ENCODE measurements around the gene STK32A. TPM values are rescaled to one million over a fixed set of nuclear protein-coding genes. Genes with fewer than 3 reads are reported as not detected.

The STK32A gene
- total RNA-seq, 6 donors from 2014 or later, result 2.7 to 13.3 (median 7.1) TPM

- Histone ChIP-seq H3K9me3 (no peaks in the 10 kb centered on the region), H3K4me1 (peaks cover 7 to 11% (median 10%) of the 10 kb centered on the region in 4 donors), H3K27me3 (no peaks in the 10 kb centered on the region), H3K36me3 (peaks cover 0 to 10% (median under 1%) of the 10 kb centered on the region in 4 donors), H3K4me3 (no peak overlapping the region), H3K27ac (no peak overlapping the region)
- DNase-seq (no peak), ATAC-seq (ENCODE audit: low FRiP score in 2 of 2) (no peak)
- TF ChIP-seq POLR2A (IDR thresholded peaks at IDR 0.05) (no peak), EP300 (IDR thresholded peaks at IDR 0.05) (no peak), POLR2AphosphoS5 (IDR thresholded peaks at IDR 0.05) (no peak), CTCF (IDR thresholded peaks at IDR 0.05) (no peak)
- 91 to 100% methylated on average over 2 of the region's 2 CpGs for WGBS, 2 donors
Measured at GRCh38 chr5:147408980-147409379, 174.2 kb downstream of the STK32A start.

GRCh38 chr5:147410496-147411358, 175.9 kb downstream of the STK32A start:
- no peak for TF ChIP-seq POLR2AphosphoS5 (IDR thresholded peaks at IDR 0.05)
- TF ChIP-seq POLR2A (IDR thresholded peaks at IDR 0.05), result no peak
- TF ChIP-seq EP300 (IDR thresholded peaks at IDR 0.05), result no peak
- TF ChIP-seq CTCF (IDR thresholded peaks at IDR 0.05), result no peak
- no peak for DNase-seq
- 77 to 81% methylated on average over 8 of the region's 8 CpGs for WGBS, 2 donors
- Histone ChIP-seq H3K27ac (peak overlapping the region in 1 of 4 donors; percentile 39), H3K36me3 (peaks cover 0 to 16% (median 0%) of the 10 kb centered on the region in 4 donors), H3K4me3 (no peak overlapping the region), H3K27me3 (no peaks in the 10 kb centered on the region), H3K4me1 (peaks cover 0 to 3% (median 0%) of the 10 kb centered on the region in 4 donors), H3K9me3 (no peaks in the 10 kb centered on the region)
- ATAC-seq (ENCODE audit: low FRiP score in 2 of 2), result peak in 1 of 2 donors; percentile 66

GRCh38 chr5:147411359-147412319, 176.8 kb downstream of the STK32A start:
- Histone ChIP-seq H3K9me3 (no peaks in the 10 kb centered on the region), H3K4me1 (peaks cover 0 to 5% (median 1%) of the 10 kb centered on the region in 4 donors), H3K27me3 (no peaks in the 10 kb centered on the region), H3K27ac (peak overlapping the region in 1 of 4 donors; percentile 39), H3K4me3 (no peak overlapping the region), H3K36me3 (peaks cover 0 to 13% (median 0%) of the 10 kb centered on the region in 4 donors)
- ATAC-seq (ENCODE audit: low FRiP score in 2 of 2) (peak in 1 of 2 donors; percentile 4), DNase-seq (no peak)
- 73 to 79% methylated on average over 8 of the region's 8 CpGs for WGBS, 2 donors
- no peak for TF ChIP-seq POLR2A (IDR thresholded peaks at IDR 0.05)
- TF ChIP-seq EP300 (IDR thresholded peaks at IDR 0.05), result no peak
- no peak for TF ChIP-seq CTCF (IDR thresholded peaks at IDR 0.05)
- no peak for TF ChIP-seq POLR2AphosphoS5 (IDR thresholded peaks at IDR 0.05)

GRCh38 chr5:147412561-147412960, 177.7 kb downstream of the STK32A start:
- H3K27ac ChIP-seq, result peak overlapping the region in 1 of 4 donors; percentile 33
- 91 to 92% methylated on average over 2 of the region's 2 CpGs for WGBS, 2 donors
- H3K27me3 ChIP-seq, result no peaks in the 10 kb centered on the region
- no peak overlapping the region for H3K4me3 ChIP-seq
- H3K9me3 ChIP-seq, result no peaks in the 10 kb centered on the region
- H3K4me1 ChIP-seq, result peaks cover 4 to 14% (median 7%) of the 10 kb centered on the region in 4 donors
- DNase-seq, result no peak
- peaks cover 0 to 13% (median 0%) of the 10 kb centered on the region in 4 donors for H3K36me3 ChIP-seq
- no peak for ATAC-seq (ENCODE audit: low FRiP score in 2 of 2)
- TF ChIP-seq EP300 (IDR thresholded peaks at IDR 0.05) (no peak), POLR2AphosphoS5 (IDR thresholded peaks at IDR 0.05) (no peak)

- 87 to 94% methylated on average over 3 of the region's 3 CpGs for WGBS, 2 donors
- Histone ChIP-seq H3K27ac (no peak overlapping the region), H3K9me3 (no peaks in the 10 kb centered on the region), H3K4me3 (no peak overlapping the region), H3K4me1 (peaks cover 7 to 21% (median 11%) of the 10 kb centered on the region in 4 donors), H3K27me3 (no peaks in the 10 kb centered on the region), H3K36me3 (peaks cover 0 to 10% (median 0%) of the 10 kb centered on the region in 4 donors)
- DNase-seq (no peak), ATAC-seq (ENCODE audit: low FRiP score in 2 of 2) (no peak)
- TF ChIP-seq EP300 (IDR thresholded peaks at IDR 0.05) (no peak), POLR2A (IDR thresholded peaks at IDR 0.05) (no peak), CTCF (IDR thresholded peaks at IDR 0.05) (no peak), POLR2AphosphoS5 (IDR thresholded peaks at IDR 0.05) (no peak)
Measured at GRCh38 chr5:147413266-147413665, 178.4 kb downstream of the STK32A start.
